ENCODE results near the gene KIF21B.

KIF21B gene

DNA sequence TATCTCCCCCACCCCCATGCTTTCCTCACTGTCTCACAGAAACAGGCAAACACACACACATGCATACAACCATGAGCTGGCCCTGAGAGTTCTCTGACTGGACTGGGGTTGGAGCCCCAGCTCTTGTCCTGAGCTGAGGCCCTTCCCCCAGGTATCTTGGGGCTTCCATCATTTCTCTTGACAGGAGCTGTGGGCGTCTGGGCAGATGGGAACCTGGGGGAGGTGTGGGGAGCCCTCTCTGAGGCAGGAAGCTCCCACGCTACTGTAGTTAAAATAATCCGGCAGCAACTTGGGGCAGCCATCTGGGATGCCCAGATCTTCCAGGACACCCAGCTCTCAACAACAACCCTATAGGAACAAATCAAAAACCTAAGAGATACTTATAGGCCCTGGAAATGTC, 2.7 kb upstream of the KIF21B start:
- no peak for TF ChIP-seq SIN3A (IDR thresholded peaks at IDR 0.05; ENCODE audit: borderline replicate concordance, insufficient read depth, low read length)
- TF ChIP-seq POLR2AphosphoS5 (IDR thresholded peaks at IDR 0.05; ENCODE audit: low read depth, low read length), result no peak
- no peak for TF ChIP-seq TAF1 (IDR thresholded peaks at IDR 0.05; ENCODE audit: borderline replicate concordance, insufficient read depth, low read length)
- TF ChIP-seq, protein P1, sequence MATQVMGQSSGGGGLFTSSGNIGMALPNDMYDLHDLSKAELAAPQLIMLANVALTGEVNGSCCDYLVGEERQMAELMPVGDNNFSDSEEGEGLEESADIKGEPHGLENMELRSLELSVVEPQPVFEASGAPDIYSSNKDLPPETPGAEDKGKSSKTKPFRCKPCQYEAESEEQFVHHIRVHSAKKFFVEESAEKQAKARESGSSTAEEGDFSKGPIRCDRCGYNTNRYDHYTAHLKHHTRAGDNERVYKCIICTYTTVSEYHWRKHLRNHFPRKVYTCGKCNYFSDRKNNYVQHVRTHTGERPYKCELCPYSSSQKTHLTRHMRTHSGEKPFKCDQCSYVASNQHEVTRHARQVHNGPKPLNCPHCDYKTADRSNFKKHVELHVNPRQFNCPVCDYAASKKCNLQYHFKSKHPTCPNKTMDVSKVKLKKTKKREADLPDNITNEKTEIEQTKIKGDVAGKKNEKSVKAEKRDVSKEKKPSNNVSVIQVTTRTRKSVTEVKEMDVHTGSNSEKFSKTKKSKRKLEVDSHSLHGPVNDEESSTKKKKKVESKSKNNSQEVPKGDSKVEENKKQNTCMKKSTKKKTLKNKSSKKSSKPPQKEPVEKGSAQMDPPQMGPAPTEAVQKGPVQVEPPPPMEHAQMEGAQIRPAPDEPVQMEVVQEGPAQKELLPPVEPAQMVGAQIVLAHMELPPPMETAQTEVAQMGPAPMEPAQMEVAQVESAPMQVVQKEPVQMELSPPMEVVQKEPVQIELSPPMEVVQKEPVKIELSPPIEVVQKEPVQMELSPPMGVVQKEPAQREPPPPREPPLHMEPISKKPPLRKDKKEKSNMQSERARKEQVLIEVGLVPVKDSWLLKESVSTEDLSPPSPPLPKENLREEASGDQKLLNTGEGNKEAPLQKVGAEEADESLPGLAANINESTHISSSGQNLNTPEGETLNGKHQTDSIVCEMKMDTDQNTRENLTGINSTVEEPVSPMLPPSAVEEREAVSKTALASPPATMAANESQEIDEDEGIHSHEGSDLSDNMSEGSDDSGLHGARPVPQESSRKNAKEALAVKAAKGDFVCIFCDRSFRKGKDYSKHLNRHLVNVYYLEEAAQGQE (IDR thresholded peaks at IDR 0.05; ENCODE audit: insufficient read depth in 1 of 2, low read depth in 2 of 2, low read length in 2 of 2), result no peak
- no peak for TF ChIP-seq FOXP2 (optimal IDR thresholded peaks at IDR 0.05; ENCODE audit: borderline replicate concordance, extremely low read depth, extremely low read length, insufficient read depth)

DNA sequence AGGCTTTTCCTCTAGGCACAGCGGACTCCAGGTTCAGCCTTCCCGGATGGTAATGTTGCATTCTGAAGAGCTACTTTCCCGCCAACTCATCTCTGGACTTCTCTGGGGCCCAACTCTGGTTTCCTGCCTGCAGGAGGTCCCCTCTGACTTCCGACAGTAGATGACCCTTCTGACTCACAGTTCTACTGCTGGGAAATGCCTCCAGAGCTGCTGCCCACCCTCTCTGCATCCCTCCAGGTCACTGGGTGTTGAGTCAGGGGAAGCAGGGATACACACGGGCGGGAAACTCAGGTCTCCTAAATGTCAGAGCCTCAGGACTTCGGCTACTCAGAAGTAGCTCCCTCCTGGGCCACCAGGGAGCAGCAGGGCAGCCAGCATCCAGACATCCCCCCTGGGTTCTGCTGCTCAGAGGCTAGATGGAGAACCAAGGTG, 2.1 kb upstream of the KIF21B start:
- TF ChIP-seq SIN3A (IDR thresholded peaks at IDR 0.05; ENCODE audit: borderline replicate concordance, insufficient read depth, low read length) (no peak), FOXP2 (optimal IDR thresholded peaks at IDR 0.05; ENCODE audit: borderline replicate concordance, extremely low read depth, extremely low read length, insufficient read depth) (peak; percentile 47), TAF1 (IDR thresholded peaks at IDR 0.05; ENCODE audit: borderline replicate concordance, insufficient read depth, low read length) (no peak)

GRCh38 chr1:201024625-201024998, 1.1 kb upstream of the KIF21B start:
- no peak for TF ChIP-seq FOXP2 (optimal IDR thresholded peaks at IDR 0.05; ENCODE audit: borderline replicate concordance, extremely low read depth, extremely low read length, insufficient read depth)
- TF ChIP-seq SIN3A (IDR thresholded peaks at IDR 0.05; ENCODE audit: borderline replicate concordance, insufficient read depth, low read length), result no peak
- TF ChIP-seq, protein P1 (IDR thresholded peaks at IDR 0.05; ENCODE audit: insufficient read depth in 1 of 2, low read depth in 2 of 2, low read length in 2 of 2), result no peak
- no peak for TF ChIP-seq TAF1 (IDR thresholded peaks at IDR 0.05; ENCODE audit: borderline replicate concordance, insufficient read depth, low read length)
- TF ChIP-seq POLR2AphosphoS5 (IDR thresholded peaks at IDR 0.05; ENCODE audit: low read depth, low read length), result no peak

- no peak for TF ChIP-seq SIN3A (IDR thresholded peaks at IDR 0.05; ENCODE audit: borderline replicate concordance, insufficient read depth, low read length)
- no peak for TF ChIP-seq TAF1 (IDR thresholded peaks at IDR 0.05; ENCODE audit: borderline replicate concordance, insufficient read depth, low read length)
- TF ChIP-seq POLR2AphosphoS5 (IDR thresholded peaks at IDR 0.05; ENCODE audit: low read depth, low read length), result no peak
- TF ChIP-seq, protein P1 (IDR thresholded peaks at IDR 0.05; ENCODE audit: insufficient read depth in 1 of 2, low read depth in 2 of 2, low read length in 2 of 2), result no peak
- TF ChIP-seq FOXP2 (optimal IDR thresholded peaks at IDR 0.05; ENCODE audit: borderline replicate concordance, extremely low read depth, extremely low read length, insufficient read depth), result no peak
Observed at GRCh38 chr1:201023920-201024624, 558 bp upstream of the KIF21B start.

- TF ChIP-seq SIN3A (IDR thresholded peaks at IDR 0.05; ENCODE audit: borderline replicate concordance, insufficient read depth, low read length) (no peak), POLR2AphosphoS5 (IDR thresholded peaks at IDR 0.05; ENCODE audit: low read depth, low read length) (no peak), FOXP2 (optimal IDR thresholded peaks at IDR 0.05; ENCODE audit: borderline replicate concordance, extremely low read depth, extremely low read length, insufficient read depth) (no peak), TAF1 (IDR thresholded peaks at IDR 0.05; ENCODE audit: borderline replicate concordance, insufficient read depth, low read length) (no peak)
- TF ChIP-seq, protein P1 (IDR thresholded peaks at IDR 0.05; ENCODE audit: insufficient read depth in 1 of 2, low read depth in 2 of 2, low read length in 2 of 2), result no peak
Observed at GRCh38 chr1:201022820-201023516, 546 bp downstream of the KIF21B start.

Measured in PFSK-1 (cell line).